Measurements from ENCODE around the gene IPCEF1. TPM values are rescaled to one million over a fixed set of nuclear protein-coding genes. Genes with fewer than 3 reads are reported as not detected.

The IPCEF1 gene
- total RNA-seq, 1 experiment from 2014 or later, result 0.48 TPM

- Histone ChIP-seq H3K56ac (ENCODE audit: insufficient read length, low read depth, low read length) (no peak overlapping the region), H2BK15ac (ENCODE audit: low read depth, low read length) (no peak overlapping the region), H3K27me3 (ENCODE audit: insufficient read depth, low read length) (no peaks in the 10 kb centered on the region), H3K9me3 (ENCODE audit: control insufficient read depth, low read depth, low read length) (no peaks in the 10 kb centered on the region), H3K14ac (ENCODE audit: insufficient read depth, low read length) (no peak overlapping the region), H3K4ac (ENCODE audit: low read depth, low read length) (no peak overlapping the region), H4K20me1 (ENCODE audit: control insufficient read depth, insufficient read depth, insufficient read length) (no peaks in the 10 kb centered on the region), H2BK20ac (ENCODE audit: low read depth, low read length, poor library complexity, severe bottlenecking) (no peak overlapping the region), H3K79me2 (ENCODE audit: insufficient read depth, low read length) (no peaks in the 10 kb centered on the region), H3K9ac (ENCODE audit: extremely low read depth, insufficient read length, low read length) (no peak overlapping the region), H3K23me2 (ENCODE audit: insufficient read length, low read depth, low read length, poor library complexity, severe bottlenecking) (no peaks in the 10 kb centered on the region), H2AFZ (ENCODE audit: low read length) (no peak overlapping the region), H3K23ac (ENCODE audit: insufficient read length, low read depth, low read length) (no peak overlapping the region), H2BK120ac (ENCODE audit: low read depth, low read length, poor library complexity, severe bottlenecking) (no peak overlapping the region), H2BK12ac (ENCODE audit: insufficient read length, low read depth, low read length) (no peak overlapping the region), H3K4me2 (ENCODE audit: insufficient read depth, insufficient read length, low read length) (no peak overlapping the region), H4K91ac (ENCODE audit: insufficient read length, low read depth, low read length) (no peak overlapping the region), H3K27ac (ENCODE audit: insufficient read length, low read depth, low read length) (no peak overlapping the region), H3T11ph (ENCODE audit: low read length) (no peak overlapping the region), H4K5ac (ENCODE audit: insufficient read length, low read depth, low read length) (no peak overlapping the region), H2BK5ac (ENCODE audit: insufficient read length, low read length) (no peak overlapping the region), H4K8ac (replicated peaks; ENCODE audit: insufficient read length, low read depth, low read length) (no peak overlapping the region), H3K18ac (ENCODE audit: insufficient read length, low read depth, low read length) (no peak overlapping the region), H3K4me1 (ENCODE audit: insufficient read depth, low read length) (no peaks in the 10 kb centered on the region), H3K79me1 (ENCODE audit: insufficient read depth, low read depth, low read length, poor library complexity, severe bottlenecking) (no peaks in the 10 kb centered on the region), H2AK5ac (ENCODE audit: insufficient read length, low read length) (no peak overlapping the region)
- no peak overlapping the region for H3K4me3 Mint-ChIP-seq
- H3K27me3 Mint-ChIP-seq (ENCODE audit: low read depth), result no peaks in the 10 kb centered on the region; the same call in 1 of the 2 replicates
- DNase-seq, result no peak
- no CpG with 5 or more reads among the region's 3 CpGs for WGBS (ENCODE audit: extremely low coverage, insufficient read length, low lambda C conversion rate)
- no peaks in the 10 kb centered on the region for H3K4me1 Mint-ChIP-seq
- peaks cover 0 to 2% of the 10 kb centered on the region in 2 experiments; a peak in 1 of 5 replicates for H3K9me3 Mint-ChIP-seq
- no peak for TF ChIP-seq CTCF (conservative IDR thresholded peaks at IDR 0.05)
- H3K27ac Mint-ChIP-seq, result no peak overlapping the region
- H3K36me3 Mint-ChIP-seq (ENCODE audit: insufficient read depth in 1 of 3, low read depth in 3 of 3), result peaks cover 0 to 1% (median 0%) of the 10 kb centered on the region in 3 experiments; a peak in 1 of 7 replicates
Measured at GRCh38 chr6:154187203-154187602, 169.4 kb downstream of the IPCEF1 start.

Data from H9 (cell line).